BE2C (cell line): ENCODE measurements around the gene TMED5.
"Not testable (repeated sequence)": the region's sequence is repeated elsewhere in the genome, so short reads cannot be mapped to it uniquely, and the experiment has no call there.

Experiments
- DNase-seq: peaks from one replicate; pipeline ENCODE4 v3.0.0-alpha.2; 2020
- H3K27me3 ChIP-seq: fragments of 250-450 bp; sonication (Bioruptor Pico); 2 replicates; pipeline ENCODE4 v1.5.1; 2020; ENCODE audit warnings: mild to moderate bottlenecking
- H3K36me3 ChIP-seq: fragments of 250-450 bp; sonication (Bioruptor Pico); 2 replicates; pipeline ENCODE4 v1.5.1; 2020; ENCODE audit warnings: mild to moderate bottlenecking
- H3K4me1 ChIP-seq: fragments of 250-450 bp; sonication (Bioruptor Pico); 2 replicates; pipeline ENCODE4 v1.5.1; 2020
- H3K4me3 ChIP-seq: 2 replicates; pipeline ENCODE4 v1.5.1; 2011; ENCODE audit warnings: low read depth, low read length
- H3K9me3 ChIP-seq: fragments of 250-450 bp; sonication (Bioruptor Pico); 2 replicates; pipeline ENCODE4 v1.5.1; 2020
- TF ChIP-seq, protein P1 (sequence below): IDR thresholded peaks from 2 replicates; pipeline ENCODE4 v1.5.1; 2012; ENCODE audit warnings: mild to moderate bottlenecking, low read depth, low read length

The TMED5 gene

DNA sequence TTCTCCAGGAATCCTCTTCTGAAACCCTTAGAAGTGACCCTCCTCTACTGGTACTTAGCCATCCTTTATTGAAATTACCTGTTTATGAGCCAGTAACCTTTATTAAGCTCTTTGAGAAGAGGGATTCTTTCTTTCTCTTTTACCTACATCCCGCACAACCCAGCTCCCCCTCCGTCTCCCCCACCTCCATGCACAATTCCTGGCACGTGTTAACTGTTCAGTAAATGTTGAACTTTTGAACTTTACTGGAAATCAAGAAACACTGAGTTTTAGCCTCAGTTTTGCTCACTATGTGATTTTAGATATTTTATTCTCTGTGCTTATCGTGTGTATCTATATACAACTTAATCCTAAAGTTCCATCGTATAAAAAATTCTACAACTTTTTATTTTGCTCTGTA is 1.8 kb downstream of the TMED5 start:
- TF ChIP-seq, protein P1, sequence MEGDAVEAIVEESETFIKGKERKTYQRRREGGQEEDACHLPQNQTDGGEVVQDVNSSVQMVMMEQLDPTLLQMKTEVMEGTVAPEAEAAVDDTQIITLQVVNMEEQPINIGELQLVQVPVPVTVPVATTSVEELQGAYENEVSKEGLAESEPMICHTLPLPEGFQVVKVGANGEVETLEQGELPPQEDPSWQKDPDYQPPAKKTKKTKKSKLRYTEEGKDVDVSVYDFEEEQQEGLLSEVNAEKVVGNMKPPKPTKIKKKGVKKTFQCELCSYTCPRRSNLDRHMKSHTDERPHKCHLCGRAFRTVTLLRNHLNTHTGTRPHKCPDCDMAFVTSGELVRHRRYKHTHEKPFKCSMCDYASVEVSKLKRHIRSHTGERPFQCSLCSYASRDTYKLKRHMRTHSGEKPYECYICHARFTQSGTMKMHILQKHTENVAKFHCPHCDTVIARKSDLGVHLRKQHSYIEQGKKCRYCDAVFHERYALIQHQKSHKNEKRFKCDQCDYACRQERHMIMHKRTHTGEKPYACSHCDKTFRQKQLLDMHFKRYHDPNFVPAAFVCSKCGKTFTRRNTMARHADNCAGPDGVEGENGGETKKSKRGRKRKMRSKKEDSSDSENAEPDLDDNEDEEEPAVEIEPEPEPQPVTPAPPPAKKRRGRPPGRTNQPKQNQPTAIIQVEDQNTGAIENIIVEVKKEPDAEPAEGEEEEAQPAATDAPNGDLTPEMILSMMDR, result no peak
- peak overlapping the region; percentile 84 for H3K4me3 ChIP-seq
- no peaks in the 10 kb centered on the region for H3K9me3 ChIP-seq
- DNase-seq, result no peak
- no peaks in the 10 kb centered on the region for H3K36me3 ChIP-seq
- no peaks in the 10 kb centered on the region for H3K4me1 ChIP-seq
- H3K27me3 ChIP-seq, result no peaks in the 10 kb centered on the region

DNA sequence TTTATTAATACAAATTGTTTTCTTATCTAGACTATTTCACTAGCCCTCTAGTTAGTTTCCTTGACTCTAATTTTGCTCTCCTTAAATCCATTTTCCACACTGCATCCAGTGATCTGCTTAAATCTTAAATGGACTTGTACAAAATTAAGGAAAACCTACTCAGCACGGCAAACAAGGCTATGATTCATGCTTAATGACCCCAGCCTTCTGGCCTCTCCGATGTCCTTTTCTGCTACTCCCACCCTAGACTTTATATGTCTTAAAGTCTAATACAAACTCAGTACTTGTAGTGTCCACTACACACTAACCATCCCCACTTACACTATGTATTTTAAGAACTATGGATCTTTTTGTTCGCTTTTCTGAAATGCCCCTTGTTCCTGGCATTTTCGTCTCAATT is 2.2 kb downstream of the TMED5 start:
- Histone ChIP-seq H3K27me3 (no peaks in the 10 kb centered on the region), H3K4me3 (peak overlapping the region; percentile 84), H3K36me3 (no peaks in the 10 kb centered on the region), H3K4me1 (no peaks in the 10 kb centered on the region), H3K9me3 (no peaks in the 10 kb centered on the region)
- TF ChIP-seq, protein P1, result no peak
- no peak for DNase-seq

DNA sequence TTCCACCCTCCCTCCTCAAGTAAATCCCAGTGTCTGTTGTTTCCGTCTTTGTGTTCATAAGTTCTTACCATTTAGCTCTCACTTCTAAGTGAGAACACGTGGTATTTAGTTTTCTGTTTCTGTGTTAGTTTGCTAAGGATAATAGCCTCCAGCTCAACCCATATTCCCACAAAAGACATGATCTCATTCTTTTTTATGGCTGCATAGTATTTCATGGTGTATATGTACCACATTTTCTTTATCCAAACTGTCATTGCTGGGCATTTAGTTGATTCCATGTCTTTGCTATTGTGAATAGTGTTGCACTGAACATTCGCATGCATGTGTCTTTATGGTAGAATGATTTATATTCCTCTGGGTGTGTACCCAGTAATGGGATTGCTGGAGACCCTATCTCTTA is 5.6 kb downstream of the TMED5 start:
- H3K36me3 ChIP-seq, DNase-seq, H3K27me3 ChIP-seq, H3K4me1 ChIP-seq, H3K9me3 ChIP-seq, H3K4me3 ChIP-seq: not testable (repeated sequence)

DNA sequence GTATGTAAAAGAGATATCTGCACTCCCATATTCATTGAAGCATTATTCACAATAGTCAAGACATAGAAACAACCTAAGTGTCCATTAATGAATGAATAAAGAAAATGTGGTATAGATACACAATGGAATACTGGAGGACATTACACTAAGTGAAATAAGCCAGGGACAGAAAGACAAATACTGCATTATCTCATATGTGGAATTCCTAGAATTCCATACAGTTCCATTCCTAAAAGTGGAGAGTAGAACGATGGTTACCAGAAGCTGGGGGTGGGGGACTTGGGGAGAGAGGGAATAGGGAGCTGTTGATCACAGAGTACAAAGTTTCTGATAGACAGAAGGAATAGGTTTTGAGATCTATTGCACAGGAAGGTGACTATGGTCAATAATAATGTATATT is 7.4 kb downstream of the TMED5 start:
- Histone ChIP-seq H3K4me3 (no peak overlapping the region), H3K4me1 (no peaks in the 10 kb centered on the region), H3K27me3 (no peaks in the 10 kb centered on the region), H3K9me3 (no peaks in the 10 kb centered on the region), H3K36me3 (no peaks in the 10 kb centered on the region)
- no peak for DNase-seq
- TF ChIP-seq, protein P1, result no peak

DNA sequence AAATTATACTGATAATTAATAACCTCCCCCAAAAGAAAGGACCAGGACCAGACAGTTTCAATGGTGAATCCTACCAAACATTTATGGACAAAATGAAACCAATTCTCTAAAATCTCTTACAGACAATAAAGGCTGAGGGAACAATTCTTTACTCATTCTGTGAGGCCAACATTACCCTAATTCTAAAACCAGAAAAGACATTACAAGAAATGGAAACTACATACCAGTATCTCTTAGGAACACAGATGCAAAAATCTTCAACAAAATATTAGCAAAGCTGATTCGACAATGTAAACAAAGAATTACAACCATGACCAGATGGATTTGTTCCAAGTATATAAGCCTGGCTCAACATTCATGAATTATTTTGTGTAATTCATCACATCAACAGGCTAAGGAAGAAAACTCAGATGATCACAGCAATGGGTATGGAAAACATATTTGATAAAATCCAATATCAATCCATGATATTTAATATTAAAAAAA is 8.6 kb downstream of the TMED5 start:
- no peak overlapping the region for H3K4me3 ChIP-seq
- TF ChIP-seq, protein P1, result no peak
- H3K9me3 ChIP-seq, result no peaks in the 10 kb centered on the region
- H3K36me3 ChIP-seq, result no peaks in the 10 kb centered on the region
- H3K4me1 ChIP-seq, result no peaks in the 10 kb centered on the region
- no peak for DNase-seq
- H3K27me3 ChIP-seq, result no peaks in the 10 kb centered on the region

DNA sequence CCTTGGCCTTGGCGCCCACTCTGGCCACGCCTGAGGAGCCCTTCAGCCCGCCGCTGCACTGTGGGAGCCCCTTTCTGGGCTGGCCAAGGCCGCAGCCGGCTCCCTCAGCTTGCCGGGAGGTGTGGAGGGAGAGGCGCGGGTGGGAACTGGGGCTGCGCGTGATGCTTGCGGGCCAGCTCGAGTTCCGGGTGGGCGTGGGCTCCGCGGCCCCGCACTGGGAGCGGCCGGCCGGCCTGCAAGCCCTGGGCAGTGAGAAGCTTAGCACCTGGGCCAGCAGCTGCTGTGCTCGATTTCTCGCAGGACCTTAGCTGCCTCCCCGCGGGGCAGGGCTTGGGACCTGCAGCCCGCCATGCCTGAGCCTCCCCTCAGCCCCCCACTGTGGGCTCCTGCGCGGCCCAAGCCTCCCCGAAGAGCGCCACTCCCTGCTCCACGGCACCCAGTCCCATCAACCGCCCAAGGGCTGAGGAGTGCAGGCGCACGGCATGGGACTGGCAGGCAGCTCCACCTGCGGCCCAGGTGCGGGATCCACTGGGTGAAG is 10.0 kb downstream of the TMED5 start:
- not testable (repeated sequence) for H3K9me3 ChIP-seq, H3K36me3 ChIP-seq, H3K27me3 ChIP-seq, H3K4me1 ChIP-seq, H3K4me3 ChIP-seq, DNase-seq

DNA sequence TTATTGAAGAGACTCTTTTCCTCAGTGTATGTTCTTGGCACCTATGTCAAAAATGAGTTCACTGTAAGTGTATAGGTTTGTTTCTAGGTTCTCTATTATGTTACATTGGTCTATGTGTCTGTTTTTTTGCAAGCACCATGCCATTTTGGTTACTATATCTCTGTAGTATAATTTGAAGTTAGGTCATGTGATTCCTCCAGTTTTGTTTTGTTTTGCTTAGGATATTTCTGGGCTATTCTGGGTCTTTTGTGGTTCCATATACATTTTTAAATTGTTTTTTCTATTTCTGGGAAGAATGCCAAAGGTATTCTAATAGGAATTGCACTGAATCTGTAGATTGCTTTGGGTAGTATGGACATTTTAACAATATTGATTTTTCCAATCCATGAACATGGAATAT is 13.2 kb downstream of the TMED5 start:
- Histone ChIP-seq H3K4me3 (no peak overlapping the region), H3K9me3 (no peaks in the 10 kb centered on the region), H3K27me3 (no peaks in the 10 kb centered on the region), H3K36me3 (no peaks in the 10 kb centered on the region), H3K4me1 (no peaks in the 10 kb centered on the region)
- TF ChIP-seq, protein P1, result no peak
- no peak for DNase-seq

DNA sequence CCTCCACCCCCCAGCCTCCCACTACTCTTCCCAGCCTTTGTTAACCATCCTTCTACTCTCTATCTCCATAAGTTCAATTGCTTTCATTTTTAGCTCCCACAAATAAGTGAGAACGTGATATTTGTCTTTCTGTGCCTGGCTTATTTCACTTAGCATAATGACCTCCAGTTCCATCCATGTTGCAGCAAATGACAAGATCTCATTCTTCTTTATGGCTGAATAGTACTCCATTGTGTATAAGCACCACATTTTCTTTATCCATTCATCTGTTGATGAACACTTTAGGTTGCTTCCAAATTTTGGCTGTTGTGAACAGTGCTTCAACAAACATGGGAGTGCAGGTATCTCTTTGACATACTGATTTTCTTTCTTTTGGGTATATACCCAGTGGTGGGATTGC is 14.3 kb downstream of the TMED5 start:
- not testable (repeated sequence) for H3K4me3 ChIP-seq, DNase-seq, H3K9me3 ChIP-seq, H3K4me1 ChIP-seq, H3K27me3 ChIP-seq, H3K36me3 ChIP-seq
